ENCODE results near the gene WWC2.
"Not testable (repeated sequence)": the region's sequence is repeated elsewhere in the genome, so short reads cannot be mapped to it uniquely, and the experiment has no call there.

The WWC2 gene

GRCh38 chr4:183175631-183176232 lies 76.7 kb downstream of the WWC2 start:
- DNase-seq, result no peak

- no peak for DNase-seq
Observed at GRCh38 chr4:183177001-183177400, 77.9 kb downstream of the WWC2 start.

- no peak for DNase-seq
Observed at GRCh38 chr4:183178201-183178600, 79.1 kb downstream of the WWC2 start.

- DNase-seq, result no peak
Observed at GRCh38 chr4:183180096-183180495, 81.0 kb downstream of the WWC2 start.

GRCh38 chr4:183180621-183181020 lies 81.6 kb downstream of the WWC2 start:
- DNase-seq, result no peak

GRCh38 chr4:183181081-183181480 lies 82.0 kb downstream of the WWC2 start:
- no peak for DNase-seq

GRCh38 chr4:183182873-183183725 lies 84.0 kb downstream of the WWC2 start:
- DNase-seq, result no peak

GRCh38 chr4:183183906-183184535 lies 85.0 kb downstream of the WWC2 start:
- no peak for DNase-seq

- DNase-seq, result no peak
Observed at GRCh38 chr4:183185018-183185417, 86.0 kb downstream of the WWC2 start.

GRCh38 chr4:183185559-183185958 lies 86.5 kb downstream of the WWC2 start:
- DNase-seq, result no peak

DNA sequence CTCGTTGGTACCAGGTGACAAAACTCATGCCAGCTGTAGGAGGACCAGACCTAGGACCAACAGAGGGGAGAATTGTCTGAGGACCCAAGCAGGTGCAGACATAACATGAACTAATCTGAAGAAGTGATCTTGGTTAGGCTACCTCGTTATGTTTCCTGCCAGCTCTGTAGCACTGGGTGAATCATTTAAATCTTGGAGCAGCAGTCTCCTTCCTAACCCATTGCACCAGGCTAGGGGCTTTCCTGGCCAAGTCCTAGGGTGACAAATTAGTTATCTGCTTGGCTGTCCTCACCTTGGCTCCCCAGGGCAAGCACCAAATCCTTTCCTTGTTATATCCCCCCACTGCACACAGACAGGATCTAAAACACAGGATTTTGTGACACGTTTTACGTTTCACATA lies 87.8 kb downstream of the WWC2 start:
- no peak for DNase-seq

DNA sequence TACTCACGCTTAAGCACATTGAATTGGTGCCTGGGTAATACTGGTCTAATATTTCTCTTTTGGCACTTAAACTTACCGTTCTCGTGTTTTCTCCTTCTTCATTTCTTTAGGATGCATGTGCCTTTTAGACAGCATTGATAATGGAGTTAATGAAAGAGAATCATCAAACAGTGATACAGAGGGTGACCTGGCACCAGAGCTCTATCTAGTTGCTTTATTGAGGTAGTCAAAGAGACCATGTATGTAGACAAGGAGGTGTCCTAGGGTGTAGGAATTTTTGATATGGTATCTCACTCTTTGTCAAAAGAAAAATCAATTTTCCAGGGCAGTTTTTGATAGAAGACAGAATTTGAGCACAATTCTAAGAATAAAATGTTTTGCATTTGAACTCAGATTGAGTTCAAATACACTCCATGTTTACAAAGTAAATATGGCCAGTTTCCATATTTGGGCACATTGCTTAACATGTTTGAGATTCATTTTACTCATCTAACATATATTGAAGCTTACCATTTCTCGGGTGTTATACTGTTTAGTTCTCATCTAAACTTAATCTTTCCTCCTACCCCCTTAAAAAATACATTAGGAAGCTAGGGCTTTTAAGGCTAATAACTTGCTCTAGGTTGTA lies 92.0 kb downstream of the WWC2 start:
- no peak for DNase-seq

DNA sequence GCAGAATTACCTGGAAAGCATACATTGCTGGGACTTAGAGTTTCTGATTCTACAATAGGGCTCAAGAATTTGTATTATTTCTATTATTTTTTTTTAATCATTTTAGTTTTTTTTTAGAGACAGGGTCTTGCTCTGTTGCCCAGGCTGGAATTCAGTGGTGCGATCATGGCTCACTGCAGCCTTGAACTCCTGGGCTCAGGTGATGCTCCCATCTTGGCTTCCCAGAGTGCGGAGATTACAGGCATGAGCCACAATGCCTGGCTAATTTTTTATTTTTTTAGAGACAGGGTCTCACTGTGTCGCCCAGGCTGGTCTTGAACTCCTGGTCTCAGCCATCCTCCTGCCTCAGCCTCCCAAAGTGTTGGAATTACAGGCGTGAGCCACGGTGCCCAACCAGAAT lies 92.6 kb downstream of the WWC2 start:
- no peak for DNase-seq

GRCh38 chr4:183192571-183192970 lies 93.5 kb downstream of the WWC2 start:
- DNase-seq, result no peak

GRCh38 chr4:183193730-183194338 lies 94.8 kb downstream of the WWC2 start:
- DNase-seq, result not testable (repeated sequence)

- DNase-seq, result no peak
Observed at GRCh38 chr4:183195534-183195933, 96.5 kb downstream of the WWC2 start.

GRCh38 chr4:183197140-183197539 lies 98.1 kb downstream of the WWC2 start:
- no peak for DNase-seq

GRCh38 chr4:183200453-183200852 lies 101.4 kb downstream of the WWC2 start:
- DNase-seq, result no peak

DNA sequence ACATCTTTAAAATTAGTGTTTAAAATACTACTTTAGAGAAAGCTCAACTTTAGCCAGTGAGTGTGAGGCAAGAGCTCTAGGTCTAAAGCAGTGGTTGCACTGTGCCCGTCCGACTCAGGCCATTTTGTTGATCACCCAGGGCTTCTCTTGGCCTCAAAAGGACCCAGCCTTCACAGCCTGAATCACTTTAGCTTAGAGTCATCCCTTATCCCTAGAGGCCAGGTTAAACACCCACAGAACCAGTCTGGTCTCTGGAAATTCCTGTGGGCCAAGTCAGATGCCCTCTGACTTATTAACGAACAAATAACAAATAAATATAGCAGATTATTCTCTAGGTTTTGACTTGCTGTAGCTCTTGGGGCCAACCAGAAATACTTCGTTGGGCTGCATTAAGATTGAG lies 102.3 kb downstream of the WWC2 start:
- no peak for DNase-seq

GRCh38 chr4:183202523-183202922 lies 103.5 kb downstream of the WWC2 start:
- no peak for DNase-seq

DNA sequence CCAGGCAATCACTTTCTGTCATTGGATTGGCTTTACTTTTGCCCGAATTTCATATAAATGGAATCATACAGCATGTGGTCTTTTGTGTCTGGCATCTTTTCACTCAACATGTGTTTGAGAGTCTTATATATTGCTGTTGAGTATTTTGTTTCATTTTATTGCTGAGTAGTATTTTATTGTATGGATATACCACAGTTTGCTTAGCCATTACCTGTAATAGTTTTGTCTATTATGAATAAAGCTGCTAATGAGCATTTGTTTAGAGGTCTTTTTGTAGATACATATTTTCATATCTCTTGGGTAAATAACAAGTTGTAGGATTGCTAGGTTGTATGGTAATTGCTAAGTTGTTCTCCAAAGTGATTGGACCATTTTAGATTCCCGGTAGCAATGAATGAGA lies 105.7 kb downstream of the WWC2 start:
- DNase-seq, result no peak

GRCh38 chr4:183205193-183205592 lies 106.1 kb downstream of the WWC2 start:
- no peak for DNase-seq

- no peak for DNase-seq
Observed at GRCh38 chr4:183205709-183206108, 106.7 kb downstream of the WWC2 start.

Measured in GOT3 (cell line).